Psoas muscle (tissue), 8 donors: ENCODE data around the gene AREL1. TPM values are rescaled to one million over a fixed set of nuclear protein-coding genes. Genes with fewer than 3 reads are reported as not detected.

Experiments used
- ATAC-seq, 4 donors: fragments of 200-7000 bp; cut with Tn5 transposase; one replicate each; pipeline ENCODE4 v1.9.1; 2020; ENCODE audit warnings: moderate library complexity in 3 of 4, mild to moderate bottlenecking in 2 of 4
- DNase-seq, 2 donors: peaks; one replicate each; pipeline ENCODE4 v3.0.0-alpha.2; 2020
- H3K27ac ChIP-seq: fragments of 200-600 bp; one replicate; pipeline ENCODE4 v1.8.0; 2022
- H3K27me3 ChIP-seq, 3 donors: fragments of 200-600 bp in 1 of 3; one replicate each; pipeline versions ENCODE4 v1.6.1 to v1.8.0; 2013 to 2022; ENCODE audit warnings: low read length in 2 of 3, mild to moderate bottlenecking in 2 of 3, moderate library complexity in 1 of 3; ENCODE audit not compliant: insufficient read depth in 3 of 3
- H3K36me3 ChIP-seq, 2 donors: fragments of 200-600 bp in 1 of 2; one replicate each; pipeline versions ENCODE4 v1.6.1 to v1.8.0; 2013 to 2022; ENCODE audit warnings: low read depth in 1 of 2, mild to moderate bottlenecking in 1 of 2, moderate library complexity in 1 of 2; ENCODE audit not compliant: insufficient read depth in 1 of 2
- H3K4me1 ChIP-seq: fragments of 200-600 bp; one replicate; pipeline ENCODE4 v1.8.0; 2022
- H3K4me3 ChIP-seq: fragments of 200-600 bp; one replicate; pipeline ENCODE4 v1.8.0; 2022; ENCODE audit warnings: mild to moderate bottlenecking
- H3K9me3 ChIP-seq: fragments of 200-600 bp; one replicate; pipeline ENCODE4 v1.8.0; 2022
- CTCF ChIP-seq: fragments of 200-600 bp; IDR thresholded peaks from one replicate; pipeline ENCODE4 v1.8.0; 2022; ENCODE audit warnings: antibody characterized with exemption
- WGBS, 3 donors: extraction: QIAGEN DNeasy Blood & Tissue Kit; methylation state at CpG; one replicate each; pipeline versions ENCODE4 v1.1.6 to v1.1.7; 2013; 5-methylcytosine and 5-hydroxymethylcytosine counted together
- intact Hi-C, 2 donors: fragments of 100-400 bp; cut with DNase I; formaldehyde crosslinking; loops; one replicate each; pipeline versions ENCODE4 v1.11.0 to v1.14.2; 2022
- polyA plus RNA-seq, 3 donors: library from polyadenylated mRNA; stranded (reverse); fragments of 200-250 nt; gene quantifications; one replicate each; pipeline ENCODE4 v1.2.3, GENCODE V29; 2013
- total RNA-seq, 4 donors: library from RNA; stranded (reverse); fragmentation: NEBNext Ultra II Directional in 2 of 4; extraction: Animal tissue kit (Norgen Biotek cat#: 25700) in 2 of 4; gene quantifications; one replicate each; pipeline versions ENCODE4 v1.2.1 to v1.2.4, GENCODE V29; 2021 to 2023
- donor health status: healthy with polysubstance abuse.
- donor health status: DM: no; HTN: no; CAD: no; lungs with moderate emphysema.
- donor health status: Bipolar disorder and iron deficiency.
- donor health status: healthy.
- donor health status: DM: yes; HTN: yes; CAD: no.
- donor health status: DM: no; HTN: no; CAD: no.
- donor health status: DM: no; HTN: no; CAD: no.
- donor health status: DM: yes; HTN: yes; CAD: no.

The AREL1 gene
- total and polyA plus RNA-seq, 7 donors: 8.5 to 24.6 (median 15.4) TPM

GRCh38 chr14:74713395-74713735, 485 bp upstream of the AREL1 start:
- no peak for TF ChIP-seq CTCF
- H3K27ac ChIP-seq: peak overlapping the region; percentile 73
- DNase-seq (no peak), ATAC-seq (peak in 1 of 4 donors; percentile 27)
- peaks cover 40% of the 10 kb centered on the region for H3K4me1 ChIP-seq
- 9 to 13% (median 10%) methylated on average over 6 of the region's 6 CpGs for WGBS, 3 donors
- intact Hi-C loops: loop anchor here in 1 of 2 donors (5.0 kb wide), 3 partner anchors 49 to 101 kb away; partner anchors contain the start of genes LTBP2 and YLPM1
- peaks cover 0 to 38% of the 10 kb centered on the region in 2 donors for H3K36me3 ChIP-seq
- no peaks in the 10 kb centered on the region for H3K27me3 ChIP-seq
- H3K9me3 ChIP-seq: no peaks in the 10 kb centered on the region
- peak overlapping the region; percentile 79 for H3K4me3 ChIP-seq

- intact Hi-C loops: loop anchor here in 1 of 2 donors (5.0 kb wide), 3 partner anchors 49 to 99 kb away; partner anchors contain the start of genes LTBP2 and YLPM1
- no peak for TF ChIP-seq CTCF
- Histone ChIP-seq H3K4me1 (peaks cover 40% of the 10 kb centered on the region), H3K27ac (no peak overlapping the region), H3K4me3 (peak overlapping the region; percentile 79), H3K36me3 (peaks cover 0 to 21% of the 10 kb centered on the region in 2 donors), H3K9me3 (no peaks in the 10 kb centered on the region), H3K27me3 (no peaks in the 10 kb centered on the region)
- ATAC-seq: no peak
- WGBS, 3 donors: 75 to 79% (median 77%) methylated on average over 5 of the region's 5 CpGs
- no peak for DNase-seq
Observed at GRCh38 chr14:74711651-74712050, 1.2 kb downstream of the AREL1 start.

GRCh38 chr14:74710480-74710879, 2.4 kb downstream of the AREL1 start:
- Histone ChIP-seq H3K27ac (no peak overlapping the region), H3K36me3 (peaks cover 0 to 9% of the 10 kb centered on the region in 2 donors), H3K9me3 (no peaks in the 10 kb centered on the region), H3K4me3 (no peak overlapping the region), H3K27me3 (no peaks in the 10 kb centered on the region), H3K4me1 (peaks cover 40% of the 10 kb centered on the region)
- DNase-seq (no peak), ATAC-seq (no peak)
- intact Hi-C loops: loop anchor here in 1 of 2 donors (5.0 kb wide), 3 partner anchors 48 to 98 kb away; partner anchors contain the start of genes LTBP2 and YLPM1
- TF ChIP-seq CTCF: no peak
- 88 to 100% (median 98%) methylated on average over 1 of the region's 1 CpG for whole genome bisulfite sequencing, 3 donors

- Histone ChIP-seq H3K36me3 (no peaks in the 10 kb centered on the region), H3K4me3 (no peak overlapping the region), H3K4me1 (peaks cover 21% of the 10 kb centered on the region), H3K27me3 (no peaks in the 10 kb centered on the region), H3K9me3 (no peaks in the 10 kb centered on the region), H3K27ac (no peak overlapping the region)
- DNase-seq: no peak
- intact Hi-C loops: no loop called here
- ATAC-seq: no peak
- 64 to 78% (median 76%) methylated on average over 5 of the region's 5 CpGs for WGBS, 3 donors
- no peak for TF ChIP-seq CTCF
Observed at GRCh38 chr14:74705613-74706500, 7.0 kb downstream of the AREL1 start.
